ENCODE results near the gene USP24.

The USP24 gene

DNA sequence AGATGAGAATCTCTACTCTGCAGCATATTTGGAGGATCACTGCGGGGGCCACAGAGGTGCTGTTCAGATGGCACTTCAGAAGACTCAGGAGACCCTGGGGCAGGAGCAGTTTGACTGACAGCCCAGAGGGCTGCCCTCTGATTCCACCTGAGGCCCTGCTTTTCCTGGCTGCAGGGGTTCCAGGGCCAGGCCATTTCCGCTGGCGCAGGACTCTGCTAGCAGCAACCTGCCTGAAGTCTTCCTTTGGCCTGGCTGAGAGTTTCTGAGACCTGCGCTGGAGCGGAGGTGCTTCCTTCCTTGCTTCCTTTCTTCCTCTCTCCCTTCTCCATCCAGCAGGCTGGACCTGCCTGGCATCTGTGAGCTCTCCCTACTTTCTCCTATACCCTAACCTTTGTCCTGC is 164.0 kb downstream of the USP24 start:
- 94% methylated on average over 5 of the region's 5 CpGs for WGBS
- H3K4me3 ChIP-seq (ENCODE audit: low read length), result no peak overlapping the region
- H3K9ac ChIP-seq (ENCODE audit: low read depth, low read length), result no peak overlapping the region
- H3K4me1 ChIP-seq (ENCODE audit: insufficient read depth, low read length), result no peaks in the 10 kb centered on the region
- H3K36me3 ChIP-seq (ENCODE audit: insufficient read depth, low read length), result peaks cover 8% of the 10 kb centered on the region
- H3K27ac ChIP-seq (ENCODE audit: low read depth, low read length), result no peak overlapping the region
- no peaks in the 10 kb centered on the region for H3K27me3 ChIP-seq (ENCODE audit: insufficient read depth, low read length)
- no peaks in the 10 kb centered on the region for H3K9me3 ChIP-seq (ENCODE audit: insufficient read depth, low read depth, low read length)

DNA sequence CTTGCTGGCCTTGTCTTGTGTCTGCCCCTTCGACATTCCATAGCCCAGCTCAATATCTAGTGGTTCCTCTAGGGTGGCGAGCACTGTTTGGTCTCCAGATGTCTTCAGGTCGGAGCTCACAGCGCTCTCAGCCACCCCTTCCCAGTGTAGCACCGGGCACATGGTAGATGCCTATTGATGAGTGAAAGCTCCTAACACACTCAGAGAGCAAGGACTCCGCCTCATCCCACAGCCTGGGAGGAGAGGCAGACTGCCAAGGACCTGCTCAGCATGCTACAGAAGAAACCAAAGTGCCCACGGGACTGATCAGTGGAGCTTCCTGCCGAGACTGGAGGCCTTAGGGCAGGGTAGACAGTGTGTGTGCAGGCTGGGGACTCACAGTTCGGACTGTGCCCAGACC is 164.9 kb downstream of the USP24 start:
- 93% methylated on average over 9 of the region's 9 CpGs for WGBS
- Histone ChIP-seq H3K4me1 (ENCODE audit: insufficient read depth, low read length) (no peaks in the 10 kb centered on the region), H3K27ac (ENCODE audit: low read depth, low read length) (no peak overlapping the region), H3K9me3 (ENCODE audit: insufficient read depth, low read depth, low read length) (no peaks in the 10 kb centered on the region), H3K27me3 (ENCODE audit: insufficient read depth, low read length) (no peaks in the 10 kb centered on the region), H3K4me3 (ENCODE audit: low read length) (no peak overlapping the region), H3K36me3 (ENCODE audit: insufficient read depth, low read length) (peaks cover 8% of the 10 kb centered on the region), H3K9ac (ENCODE audit: low read depth, low read length) (no peak overlapping the region)

DNA sequence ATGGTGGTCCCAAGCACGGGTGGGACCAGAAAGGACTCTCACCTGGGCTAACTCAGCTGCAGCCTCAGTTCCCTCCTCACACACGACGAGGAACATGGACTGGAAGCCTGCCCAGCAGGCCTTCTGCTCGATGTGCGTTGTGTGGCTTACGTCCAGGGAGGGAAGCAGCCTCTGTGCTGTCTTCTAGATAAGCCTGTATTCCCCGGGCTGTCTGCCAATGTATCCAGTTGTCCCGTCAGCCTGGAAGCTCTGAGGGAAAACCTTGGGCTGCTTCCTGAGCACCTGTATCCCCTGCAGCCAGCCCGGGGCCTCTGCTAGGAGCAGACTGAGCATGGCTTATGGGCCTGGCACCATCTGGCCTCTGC is 165.3 kb downstream of the USP24 start:
- H3K27ac ChIP-seq (ENCODE audit: low read depth, low read length), result no peak overlapping the region
- H3K9me3 ChIP-seq (ENCODE audit: insufficient read depth, low read depth, low read length), result no peaks in the 10 kb centered on the region
- no peaks in the 10 kb centered on the region for H3K4me1 ChIP-seq (ENCODE audit: insufficient read depth, low read length)
- H3K27me3 ChIP-seq (ENCODE audit: insufficient read depth, low read length), result no peaks in the 10 kb centered on the region
- H3K9ac ChIP-seq (ENCODE audit: low read depth, low read length), result no peak overlapping the region
- 92% methylated on average over 9 of the region's 9 CpGs for WGBS
- no peak overlapping the region for H3K4me3 ChIP-seq (ENCODE audit: low read length)
- peaks cover 8% of the 10 kb centered on the region for H3K36me3 ChIP-seq (ENCODE audit: insufficient read depth, low read length)

DNA sequence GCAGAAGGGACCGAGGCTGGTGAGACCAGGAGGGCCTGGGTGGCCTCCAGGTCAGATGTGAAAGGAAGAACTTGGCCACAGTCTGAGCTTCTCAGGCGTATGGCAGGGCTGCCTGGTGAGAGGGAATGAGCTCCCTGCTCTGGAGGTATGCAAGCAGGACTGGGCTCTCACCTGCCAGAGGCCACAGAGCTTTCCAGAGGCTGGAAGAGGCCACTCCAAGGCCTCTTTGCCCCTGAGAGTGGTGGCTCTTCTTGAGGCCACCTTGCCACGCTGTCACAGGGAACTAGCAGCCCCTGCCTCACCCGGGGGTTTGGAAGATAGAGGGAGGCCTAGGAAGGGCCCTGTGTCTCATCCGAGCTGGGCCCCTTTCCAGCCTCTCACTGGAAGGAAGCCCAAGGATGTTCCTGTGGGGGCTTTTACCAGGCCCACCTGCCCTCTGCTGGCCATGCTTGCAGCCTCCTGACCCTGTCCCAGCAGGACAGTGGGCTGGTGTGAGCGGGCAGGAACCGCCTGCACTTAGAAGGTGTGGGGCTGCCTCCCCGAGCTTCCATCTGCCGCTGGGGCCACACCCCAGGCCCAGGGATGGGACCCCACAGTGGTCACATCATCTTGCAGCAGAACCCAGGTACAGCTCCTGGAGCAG is 165.8 kb downstream of the USP24 start:
- Histone ChIP-seq H3K9me3 (ENCODE audit: insufficient read depth, low read depth, low read length) (no peaks in the 10 kb centered on the region), H3K27me3 (ENCODE audit: insufficient read depth, low read length) (no peaks in the 10 kb centered on the region), H3K27ac (ENCODE audit: low read depth, low read length) (no peak overlapping the region), H3K36me3 (ENCODE audit: insufficient read depth, low read length) (peaks cover 11% of the 10 kb centered on the region), H3K4me1 (ENCODE audit: insufficient read depth, low read length) (no peaks in the 10 kb centered on the region), H3K4me3 (ENCODE audit: low read length) (no peak overlapping the region), H3K9ac (ENCODE audit: low read depth, low read length) (no peak overlapping the region)
- WGBS, result 93% methylated on average over 9 of the region's 9 CpGs

DNA sequence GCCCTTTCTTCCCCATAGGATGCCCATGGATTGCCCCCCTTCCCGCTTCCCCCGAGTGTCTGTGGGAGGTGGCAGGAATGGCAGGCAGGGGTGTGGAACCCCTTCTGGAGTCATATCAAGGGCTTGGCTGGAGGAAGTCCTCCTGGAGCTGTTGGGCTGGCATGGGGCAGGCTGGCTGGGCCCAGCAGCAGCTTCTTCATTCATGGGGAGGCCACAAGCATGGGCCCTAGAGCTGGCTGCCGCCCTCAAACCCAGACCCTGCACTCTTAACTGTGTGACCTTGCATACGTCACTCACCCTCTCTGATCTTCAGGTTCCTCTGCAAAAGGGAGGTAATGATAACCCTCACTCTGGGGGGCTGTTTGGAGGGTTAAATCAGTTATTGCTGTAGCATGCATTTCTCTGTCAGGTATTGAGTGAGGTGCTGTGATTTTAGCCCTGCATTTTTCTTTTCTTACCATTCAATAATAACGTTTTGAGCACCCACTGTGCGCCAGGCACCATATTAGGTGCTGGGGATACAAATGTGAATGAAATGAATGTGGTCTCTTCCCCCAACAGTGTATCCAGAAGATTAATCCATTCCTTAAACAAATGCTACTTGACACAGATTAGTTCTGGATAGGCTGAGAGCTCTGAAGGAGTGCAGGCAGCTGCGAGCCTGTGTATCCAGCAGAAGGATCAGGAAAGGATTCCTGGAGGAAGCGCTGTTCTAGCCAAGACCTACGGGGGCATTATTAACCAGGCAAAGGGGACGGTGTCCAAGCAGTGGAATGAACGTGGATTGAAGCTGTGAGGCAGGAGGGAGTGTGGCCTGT is 166.5 kb downstream of the USP24 start:
- no peak overlapping the region for H3K27ac ChIP-seq (ENCODE audit: low read depth, low read length)
- H3K4me1 ChIP-seq (ENCODE audit: insufficient read depth, low read length), result no peaks in the 10 kb centered on the region
- no peaks in the 10 kb centered on the region for H3K9me3 ChIP-seq (ENCODE audit: insufficient read depth, low read depth, low read length)
- no peak overlapping the region for H3K9ac ChIP-seq (ENCODE audit: low read depth, low read length)
- WGBS, result 87% methylated on average over 9 of the region's 11 CpGs
- peaks cover 11% of the 10 kb centered on the region for H3K36me3 ChIP-seq (ENCODE audit: insufficient read depth, low read length)
- no peak overlapping the region for H3K4me3 ChIP-seq (ENCODE audit: low read length)
- H3K27me3 ChIP-seq (ENCODE audit: insufficient read depth, low read length), result no peaks in the 10 kb centered on the region

DNA sequence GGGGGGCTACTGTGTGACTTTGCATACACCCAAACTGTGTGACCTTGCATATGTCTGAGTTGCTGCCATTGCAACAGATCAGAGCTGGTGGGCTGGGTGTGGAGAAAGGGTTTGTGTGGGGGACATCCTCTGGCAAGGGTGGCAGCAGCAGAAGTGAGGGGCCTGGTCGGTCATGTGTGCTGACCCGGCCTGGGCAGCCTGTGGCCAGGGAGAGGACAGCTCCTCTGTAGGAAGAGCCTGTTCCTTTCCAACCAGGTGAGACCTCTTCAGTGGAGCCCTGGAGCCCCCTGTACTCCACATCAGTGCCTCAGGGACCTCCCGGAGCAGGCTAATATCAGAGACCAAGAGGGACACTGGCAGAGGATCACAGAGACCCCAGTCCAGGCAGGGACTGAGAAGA is 167.6 kb downstream of the USP24 start:
- 93% methylated on average over 3 of the region's 3 CpGs for WGBS
- H3K36me3 ChIP-seq (ENCODE audit: insufficient read depth, low read length), result peaks cover 11% of the 10 kb centered on the region

DNA sequence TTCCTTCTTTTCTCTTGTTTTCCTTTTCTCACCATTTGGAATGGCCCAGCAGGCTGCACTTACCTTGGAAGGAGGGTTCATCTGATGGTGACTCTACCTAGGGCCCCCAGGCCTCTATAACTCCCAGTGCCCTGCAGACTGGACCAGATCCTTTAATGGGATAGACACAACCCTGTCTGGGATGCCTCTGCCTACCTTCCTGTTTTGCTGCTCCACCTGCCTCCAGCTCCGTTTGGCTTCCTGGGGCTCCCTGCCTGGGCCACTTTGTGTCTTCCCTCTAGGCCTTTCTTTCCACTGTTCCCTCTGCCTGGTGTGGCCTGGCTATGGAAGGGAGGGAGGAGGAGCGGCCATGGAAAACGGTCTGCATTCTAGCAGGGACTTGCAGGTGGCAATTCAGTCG is 168.3 kb downstream of the USP24 start:
- Histone ChIP-seq H3K9ac (ENCODE audit: low read depth, low read length) (no peak overlapping the region), H3K9me3 (ENCODE audit: insufficient read depth, low read depth, low read length) (no peaks in the 10 kb centered on the region), H3K27me3 (ENCODE audit: insufficient read depth, low read length) (no peaks in the 10 kb centered on the region), H3K36me3 (ENCODE audit: insufficient read depth, low read length) (0 out of 2 replicates have a peak, but pooled peaks cover 6% of the 10 kb centered on the region), H3K27ac (ENCODE audit: low read depth, low read length) (no peak overlapping the region), H3K4me1 (ENCODE audit: insufficient read depth, low read length) (no peaks in the 10 kb centered on the region), H3K4me3 (ENCODE audit: low read length) (no peak overlapping the region)
- WGBS, result 84% methylated on average over 4 of the region's 4 CpGs

More for the DNA sequence above, 167.6 kb downstream of the USP24 start:
- no peaks in the 10 kb centered on the region for H3K9me3 ChIP-seq (ENCODE audit: insufficient read depth, low read depth, low read length)
- no peaks in the 10 kb centered on the region for H3K4me1 ChIP-seq (ENCODE audit: insufficient read depth, low read length)
- no peak overlapping the region for H3K9ac ChIP-seq (ENCODE audit: low read depth, low read length)
- H3K4me3 ChIP-seq (ENCODE audit: low read length), result no peak overlapping the region
- H3K27ac ChIP-seq (ENCODE audit: low read depth, low read length), result no peak overlapping the region
- H3K27me3 ChIP-seq (ENCODE audit: insufficient read depth, low read length), result no peaks in the 10 kb centered on the region

DNA sequence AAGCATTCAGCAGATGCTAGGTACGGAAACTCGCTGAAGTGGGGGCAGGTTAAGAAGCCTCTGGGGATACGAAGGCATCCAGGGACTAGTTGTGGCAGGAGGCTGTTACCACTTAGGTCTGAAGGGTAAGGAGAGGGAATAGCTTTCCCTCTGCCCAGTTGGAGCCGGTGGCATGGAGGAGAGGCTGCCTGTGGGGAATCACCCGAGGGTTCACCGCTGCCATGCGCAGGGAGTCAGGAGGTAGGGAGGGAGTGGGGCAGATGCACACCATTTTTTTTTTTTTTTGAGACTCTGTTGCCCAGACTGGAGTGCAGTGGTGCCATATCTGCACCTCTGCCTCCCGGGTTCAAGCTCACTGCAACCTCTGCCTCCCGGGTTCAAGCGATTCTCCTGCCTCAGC is 169.7 kb downstream of the USP24 start:
- no peak overlapping the region for H3K4me3 ChIP-seq (ENCODE audit: low read length)
- H3K9ac ChIP-seq (ENCODE audit: low read depth, low read length), result no peak overlapping the region
- WGBS, result 93% methylated on average over 10 of the region's 10 CpGs
- no peaks in the 10 kb centered on the region for H3K9me3 ChIP-seq (ENCODE audit: insufficient read depth, low read depth, low read length)
- H3K27me3 ChIP-seq (ENCODE audit: insufficient read depth, low read length), result peaks cover 13% of the 10 kb centered on the region
- H3K36me3 ChIP-seq (ENCODE audit: insufficient read depth, low read length), result 0 out of 2 replicates have a peak, but pooled peaks cover 6% of the 10 kb centered on the region
- H3K4me1 ChIP-seq (ENCODE audit: insufficient read depth, low read length), result no peaks in the 10 kb centered on the region
- no peak overlapping the region for H3K27ac ChIP-seq (ENCODE audit: low read depth, low read length)

DNA sequence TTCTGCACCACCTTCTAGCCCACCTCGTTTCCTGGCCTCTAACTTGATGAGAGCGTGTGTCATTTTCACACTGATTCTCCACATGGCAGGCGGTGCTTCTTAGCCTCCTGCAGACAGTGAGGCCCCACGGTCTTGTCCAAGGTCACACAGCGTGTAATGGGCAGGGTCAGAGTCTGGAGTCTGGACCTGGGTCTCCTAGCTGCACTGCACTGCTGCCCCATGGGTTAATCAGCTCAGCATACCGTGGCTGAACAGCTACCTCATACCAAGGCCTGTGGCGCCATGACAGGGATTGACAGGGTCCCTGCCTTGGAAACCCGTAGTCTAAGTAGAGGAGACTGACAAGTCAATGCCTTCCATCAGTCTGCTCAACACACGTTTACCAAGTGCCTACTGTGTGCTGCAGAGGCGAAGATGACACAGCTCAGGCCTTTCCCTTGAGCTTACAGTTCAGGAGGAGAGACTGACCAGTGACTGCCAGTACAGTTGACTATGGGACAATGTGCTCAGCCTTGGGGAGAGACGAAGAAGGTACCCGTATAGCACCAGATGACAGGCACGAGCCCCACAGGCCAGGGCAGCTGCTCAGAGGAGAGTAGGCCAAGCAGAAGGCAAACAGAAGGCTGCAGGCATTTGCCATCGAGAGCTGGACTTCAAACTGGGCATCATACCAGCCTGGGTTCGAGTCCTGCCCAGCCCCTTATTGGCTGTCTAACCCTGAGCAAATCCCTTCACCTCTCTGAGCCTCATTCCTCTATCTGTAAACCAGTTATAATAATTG is 170.4 kb downstream of the USP24 start:
- 96% methylated on average over 15 of the region's 15 CpGs for WGBS
- Histone ChIP-seq H3K27ac (ENCODE audit: low read depth, low read length) (no peak overlapping the region), H3K9me3 (ENCODE audit: insufficient read depth, low read depth, low read length) (no peaks in the 10 kb centered on the region), H3K4me3 (ENCODE audit: low read length) (no peak overlapping the region), H3K27me3 (ENCODE audit: insufficient read depth, low read length) (peaks cover 19% of the 10 kb centered on the region), H3K9ac (ENCODE audit: low read depth, low read length) (no peak overlapping the region), H3K4me1 (ENCODE audit: insufficient read depth, low read length) (no peaks in the 10 kb centered on the region), H3K36me3 (ENCODE audit: insufficient read depth, low read length) (0 out of 2 replicates have a peak, but pooled peaks cover 6% of the 10 kb centered on the region)

DNA sequence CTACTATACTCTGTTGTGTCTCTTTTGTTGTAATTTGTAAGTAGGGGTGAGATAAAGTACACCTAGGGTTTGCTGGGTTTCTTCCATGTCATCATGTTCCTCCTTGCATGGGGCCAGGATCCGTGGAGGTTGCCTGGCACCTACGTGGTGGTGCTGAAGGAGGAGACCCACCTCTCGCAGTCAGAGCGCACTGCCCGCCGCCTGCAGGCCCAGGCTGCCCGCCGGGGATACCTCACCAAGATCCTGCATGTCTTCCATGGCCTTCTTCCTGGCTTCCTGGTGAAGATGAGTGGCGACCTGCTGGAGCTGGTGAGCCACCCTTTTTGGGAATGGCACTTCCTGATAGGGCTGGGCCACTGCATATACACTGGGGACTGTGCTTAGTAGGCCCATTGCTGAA is 171.4 kb downstream of the USP24 start:
- Histone ChIP-seq H3K27ac (ENCODE audit: low read depth, low read length) (no peak overlapping the region), H3K9ac (ENCODE audit: low read depth, low read length) (no peak overlapping the region), H3K4me3 (ENCODE audit: low read length) (no peak overlapping the region), H3K9me3 (ENCODE audit: insufficient read depth, low read depth, low read length) (no peaks in the 10 kb centered on the region), H3K27me3 (ENCODE audit: insufficient read depth, low read length) (peaks cover 30% of the 10 kb centered on the region), H3K36me3 (ENCODE audit: insufficient read depth, low read length) (0 out of 2 replicates have a peak, but pooled peaks cover 6% of the 10 kb centered on the region), H3K4me1 (ENCODE audit: insufficient read depth, low read length) (no peaks in the 10 kb centered on the region)
- WGBS, result 95% methylated on average over 9 of the region's 9 CpGs

DNA sequence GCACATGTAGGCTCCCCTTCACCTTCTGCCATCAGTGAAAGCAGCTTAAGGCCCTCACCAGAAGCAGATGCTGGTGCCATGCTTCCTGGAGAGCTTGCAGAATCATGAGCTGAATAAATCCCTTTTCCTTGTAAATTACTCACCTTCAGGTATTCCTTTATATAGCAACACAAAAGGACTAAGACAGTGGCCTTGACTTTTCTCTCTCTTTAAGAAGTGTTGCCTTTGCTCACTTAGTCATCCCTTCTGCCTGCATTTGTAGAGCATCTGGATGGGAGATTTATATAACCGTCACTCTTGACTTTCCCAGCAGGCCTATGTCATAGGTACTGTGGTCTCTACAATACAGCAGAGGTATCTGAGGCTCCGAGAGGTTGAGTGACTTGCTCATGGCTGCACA is 172.2 kb downstream of the USP24 start:
- WGBS, result 93% methylated on average over 2 of the region's 2 CpGs

More for the DNA sequence above, 172.2 kb downstream of the USP24 start:
- no peak overlapping the region for H3K4me3 ChIP-seq (ENCODE audit: low read length)
- no peak overlapping the region for H3K27ac ChIP-seq (ENCODE audit: low read depth, low read length)
- no peak overlapping the region for H3K9ac ChIP-seq (ENCODE audit: low read depth, low read length)
- no peaks in the 10 kb centered on the region for H3K9me3 ChIP-seq (ENCODE audit: insufficient read depth, low read depth, low read length)
- H3K4me1 ChIP-seq (ENCODE audit: insufficient read depth, low read length), result no peaks in the 10 kb centered on the region
- H3K36me3 ChIP-seq (ENCODE audit: insufficient read depth, low read length), result 0 out of 2 replicates have a peak, but pooled peaks cover 6% of the 10 kb centered on the region
- peaks cover 37% of the 10 kb centered on the region for H3K27me3 ChIP-seq (ENCODE audit: insufficient read depth, low read length)

All from HUES64 (cell line).